Activated naive CD8-positive, alpha-beta T cell treated with anti-CD3 and anti-CD28 coated beads, Interleukin-2, amount 50 U/mL, for 16 hours (primary cell): ENCODE measurements around the gene TSPAN10.

Experiments
- DNase-seq: peaks from one replicate; pipeline ENCODE4 v3.0.0-alpha.2; 2020; ENCODE audit warnings: low read depth, low spot score

Gene TSPAN10

DNA sequence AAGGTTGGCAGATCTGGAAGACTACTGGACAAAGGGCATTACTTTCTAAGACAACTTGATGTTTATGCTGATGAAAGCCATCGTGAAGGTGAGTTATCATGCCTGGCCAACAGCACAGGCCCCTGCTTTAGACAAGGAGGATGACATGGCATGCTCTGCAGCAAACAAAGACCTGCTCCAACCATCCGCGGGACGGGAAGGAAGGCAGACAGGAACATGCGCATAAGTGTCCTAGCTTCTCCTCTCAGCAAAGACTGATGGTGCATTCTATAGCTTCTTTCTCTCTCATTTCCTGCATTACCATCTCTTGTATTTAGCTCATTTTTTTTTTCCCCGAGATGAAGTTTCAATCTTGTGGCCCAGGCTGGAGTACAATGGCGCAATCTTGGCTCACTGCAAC lies 5.5 kb upstream of the TSPAN10 start:
- DNase-seq, result no peak

DNA sequence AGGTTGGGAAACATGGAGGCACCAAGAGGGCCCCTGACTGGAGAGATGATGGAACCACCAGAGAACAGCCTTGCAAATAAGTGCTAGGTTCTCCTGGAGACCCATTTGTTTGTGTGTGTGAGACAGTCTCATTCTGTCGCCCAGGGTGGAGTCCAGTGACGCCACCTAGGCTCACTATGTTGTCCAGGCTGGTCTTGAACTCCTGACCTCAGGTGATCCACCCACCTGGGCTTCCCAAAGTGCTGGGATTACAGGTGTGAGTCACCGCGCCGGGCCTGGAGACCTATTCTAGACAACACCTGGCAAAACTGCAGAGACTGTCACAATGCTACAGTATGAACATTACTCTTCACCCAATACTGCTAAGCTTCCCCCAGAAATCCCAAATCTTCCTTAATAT lies 1.6 kb upstream of the TSPAN10 start:
- no peak for DNase-seq

DNA sequence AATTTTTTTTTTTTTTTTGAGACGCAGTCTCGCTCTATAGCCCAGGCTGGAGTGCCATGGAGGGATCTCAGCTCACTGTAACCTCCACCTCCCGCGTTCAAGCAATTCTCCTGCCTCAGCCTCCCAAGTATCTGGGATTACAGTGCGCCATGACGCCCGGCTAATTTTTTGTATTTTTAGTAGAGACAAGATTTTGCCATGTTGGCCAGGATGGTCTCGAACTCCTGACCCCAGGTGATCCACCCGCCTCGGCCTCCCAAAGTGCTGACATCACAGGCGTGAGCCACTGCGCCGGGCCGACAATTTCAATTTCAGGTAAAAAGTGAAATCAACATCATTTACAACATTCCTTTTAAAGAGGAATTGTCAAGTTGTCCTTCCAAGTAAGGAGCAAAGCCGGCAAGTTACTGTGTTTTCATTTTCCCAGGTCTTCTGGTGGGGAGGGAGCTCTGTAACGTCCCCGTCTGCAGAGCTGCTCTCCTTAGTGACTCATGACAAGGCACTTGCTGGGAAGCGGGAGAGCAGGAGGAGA lies 957 bp upstream of the TSPAN10 start:
- no peak for DNase-seq

DNA sequence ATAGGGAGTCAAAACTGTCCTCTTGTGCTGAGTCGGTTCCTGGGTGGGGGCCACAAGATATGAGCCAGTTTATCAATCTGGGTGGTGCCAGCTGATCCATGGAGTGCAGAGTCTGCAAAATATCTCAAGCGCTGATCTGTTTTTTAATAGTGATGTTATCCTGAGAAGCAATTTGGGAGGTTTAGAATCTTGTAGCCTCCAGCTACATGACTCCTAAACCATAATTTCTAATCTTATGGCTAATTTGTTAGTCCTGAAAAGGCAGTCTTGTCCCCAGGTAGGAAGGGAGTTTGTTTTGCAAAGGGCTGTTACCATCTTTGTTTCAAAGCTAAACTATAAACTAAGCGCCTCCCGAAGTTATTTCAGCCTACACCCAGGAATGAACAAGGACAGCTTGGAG lies 1.7 kb downstream of the TSPAN10 start:
- no peak for DNase-seq

DNA sequence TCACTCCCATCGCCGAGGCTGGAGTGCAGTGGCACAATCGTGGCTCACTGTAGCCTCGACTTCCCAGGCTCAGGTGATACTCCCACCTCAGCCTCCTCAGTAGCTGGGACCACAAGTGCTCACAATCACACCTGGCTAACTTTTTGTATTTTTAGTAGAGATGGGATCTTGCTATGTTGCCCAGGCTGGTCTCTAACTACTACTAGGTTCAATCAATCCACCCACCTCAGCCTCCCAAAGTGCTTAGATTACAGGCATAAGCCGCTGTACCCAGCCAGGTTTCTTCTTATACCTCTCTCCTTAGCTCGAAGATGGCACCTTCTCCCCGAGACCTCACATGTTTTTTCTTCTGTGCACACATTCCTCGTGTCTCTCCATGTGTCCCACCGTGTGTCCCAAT lies 3.0 kb downstream of the TSPAN10 start:
- DNase-seq, result no peak

DNA sequence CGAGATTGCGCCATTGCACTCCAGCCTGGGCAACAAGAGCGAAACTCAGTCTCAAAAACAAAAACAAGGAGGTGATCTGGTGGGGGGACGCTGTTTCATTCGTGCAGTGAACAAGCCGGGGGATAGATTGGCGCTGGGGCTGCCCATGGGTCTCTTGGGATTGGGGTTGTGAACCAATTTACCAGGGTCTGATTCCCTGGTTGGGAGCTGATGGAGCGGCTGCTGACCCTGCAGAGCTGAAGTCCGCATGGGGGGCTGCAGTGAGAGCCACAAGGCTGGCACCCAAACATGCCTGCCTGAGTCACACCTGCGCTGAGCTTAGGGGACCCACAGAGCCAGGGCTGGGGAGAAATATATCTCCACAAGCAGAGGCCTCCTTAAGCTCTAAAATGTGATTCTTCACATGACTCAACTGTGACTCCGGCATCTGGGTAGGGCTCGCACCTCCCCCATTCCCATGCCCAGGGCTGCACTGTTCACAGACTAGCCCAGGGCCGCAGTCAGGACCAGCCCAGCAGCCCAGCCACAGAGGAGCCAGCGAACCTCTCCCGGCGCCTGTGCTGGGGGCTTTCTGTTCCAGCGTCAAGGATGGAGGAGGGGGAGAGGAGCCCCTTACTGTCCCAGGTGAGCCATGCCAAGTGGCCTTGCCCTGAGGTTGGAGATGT lies 5.0 kb downstream of the TSPAN10 start:
- no peak for DNase-seq

DNA sequence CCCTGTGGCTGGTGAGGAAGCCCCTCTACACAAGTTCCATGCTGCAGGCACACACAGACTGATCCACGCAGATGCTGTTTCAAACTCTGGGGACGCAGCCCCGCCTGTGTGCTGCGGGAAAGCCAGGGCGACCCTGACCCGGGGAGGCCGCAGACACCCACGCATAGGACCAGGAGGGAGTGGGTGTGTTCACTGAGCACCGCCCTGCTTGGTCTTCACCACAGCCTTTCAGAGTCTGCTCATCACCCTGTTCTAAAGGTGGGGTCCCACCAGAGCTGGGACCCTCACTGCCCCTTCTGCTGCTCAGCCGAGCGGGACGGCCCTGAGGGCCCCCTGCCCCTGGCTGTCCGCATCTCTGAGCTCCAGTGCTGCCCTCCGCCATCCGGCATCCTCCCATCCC lies 7.5 kb downstream of the TSPAN10 start:
- DNase-seq, result no peak

DNA sequence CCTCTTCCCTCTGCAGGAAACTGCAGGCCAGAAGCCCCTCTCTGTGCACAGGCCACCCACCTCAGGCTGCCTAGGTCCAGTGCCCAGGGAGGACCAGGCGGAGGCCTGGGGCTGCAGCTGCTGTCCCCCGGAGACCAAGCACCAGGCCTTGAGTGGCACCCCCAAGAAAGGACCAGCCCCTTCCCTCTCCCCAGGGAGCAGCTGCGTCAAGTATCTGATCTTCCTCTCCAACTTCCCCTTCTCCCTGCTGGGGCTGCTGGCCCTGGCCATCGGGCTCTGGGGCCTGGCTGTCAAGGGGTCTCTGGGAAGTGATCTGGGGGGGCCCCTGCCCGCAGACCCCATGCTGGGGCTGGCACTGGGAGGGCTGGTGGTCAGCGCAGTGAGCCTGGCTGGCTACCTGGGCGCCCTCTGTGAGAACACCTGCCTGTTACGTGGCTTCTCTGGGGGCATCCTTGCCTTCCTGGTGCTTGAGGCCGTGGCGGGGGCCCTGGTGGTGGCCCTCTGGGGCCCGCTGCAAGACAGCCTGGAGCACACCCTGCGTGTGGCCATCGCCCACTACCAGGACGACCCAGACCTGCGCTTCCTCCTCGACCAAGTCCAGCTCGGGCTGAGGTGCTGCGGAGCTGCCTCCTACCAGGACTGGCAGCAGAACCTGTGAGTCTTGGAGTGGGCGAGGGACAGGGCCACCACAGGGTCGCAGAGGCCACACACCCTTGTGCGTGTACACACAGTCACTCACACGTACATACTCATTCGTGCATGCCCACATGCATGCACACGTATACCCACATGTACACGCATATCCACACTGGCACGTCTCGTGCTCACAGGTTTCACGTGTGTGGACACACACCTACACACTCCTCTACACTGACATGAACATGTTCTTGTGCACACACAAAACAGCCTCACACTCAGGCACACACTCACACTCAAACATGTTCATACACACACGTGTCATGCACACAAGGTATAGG lies 8.3 kb downstream of the TSPAN10 start:
- DNase-seq, result no peak

DNA sequence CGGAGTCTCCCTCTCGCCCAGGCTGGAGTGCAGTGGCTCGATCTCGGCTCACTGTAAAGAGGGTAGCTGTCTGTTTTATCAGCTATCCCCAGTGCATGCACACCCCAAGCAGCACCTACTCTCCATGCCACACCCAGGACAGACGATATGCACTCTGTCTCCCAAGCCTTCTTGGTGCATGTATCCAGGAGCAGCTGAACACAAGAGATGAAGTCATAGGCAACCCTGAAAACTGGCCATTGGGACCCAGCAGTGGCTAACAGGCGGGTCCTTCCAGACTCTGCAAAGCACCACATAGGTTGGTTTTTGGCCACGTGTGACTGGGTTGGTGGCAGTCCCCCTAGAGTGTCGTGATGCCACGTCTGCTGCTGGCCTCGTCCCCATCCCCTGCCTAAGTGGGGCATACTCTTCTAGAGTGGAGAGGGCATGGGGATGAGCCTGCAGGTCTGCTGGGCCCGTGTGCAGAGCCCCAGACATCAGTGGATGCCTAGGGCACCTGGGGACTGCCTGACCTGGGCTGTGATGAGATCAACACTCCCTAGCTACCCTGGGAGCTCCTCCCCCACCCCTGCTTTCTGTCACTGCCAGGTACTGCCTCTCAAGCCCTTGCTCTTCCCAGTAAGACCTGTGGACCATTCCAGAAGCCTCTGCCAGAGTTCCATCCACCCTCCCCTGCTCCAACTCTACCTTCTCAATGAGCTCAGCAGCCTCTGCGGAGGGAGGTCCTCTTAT lies 10.0 kb downstream of the TSPAN10 start:
- no peak for DNase-seq

DNA sequence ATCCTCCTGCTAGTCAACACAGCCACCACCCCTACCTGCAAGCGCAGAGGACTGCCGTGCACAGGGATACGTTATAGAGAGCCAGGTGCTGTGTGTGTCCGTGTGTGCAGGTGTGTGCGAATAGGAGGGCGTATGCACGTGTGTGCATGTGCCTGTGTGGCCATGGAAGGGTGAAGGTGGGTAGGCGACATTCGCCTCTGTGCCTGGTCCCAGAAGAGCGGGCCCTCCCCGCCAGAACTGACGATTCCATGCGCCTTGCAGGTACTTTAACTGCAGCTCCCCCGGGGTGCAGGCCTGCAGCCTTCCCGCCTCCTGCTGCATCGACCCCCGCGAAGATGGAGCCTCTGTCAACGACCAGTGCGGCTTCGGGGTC lies 10.6 kb downstream of the TSPAN10 start:
- DNase-seq, result no peak

DNA sequence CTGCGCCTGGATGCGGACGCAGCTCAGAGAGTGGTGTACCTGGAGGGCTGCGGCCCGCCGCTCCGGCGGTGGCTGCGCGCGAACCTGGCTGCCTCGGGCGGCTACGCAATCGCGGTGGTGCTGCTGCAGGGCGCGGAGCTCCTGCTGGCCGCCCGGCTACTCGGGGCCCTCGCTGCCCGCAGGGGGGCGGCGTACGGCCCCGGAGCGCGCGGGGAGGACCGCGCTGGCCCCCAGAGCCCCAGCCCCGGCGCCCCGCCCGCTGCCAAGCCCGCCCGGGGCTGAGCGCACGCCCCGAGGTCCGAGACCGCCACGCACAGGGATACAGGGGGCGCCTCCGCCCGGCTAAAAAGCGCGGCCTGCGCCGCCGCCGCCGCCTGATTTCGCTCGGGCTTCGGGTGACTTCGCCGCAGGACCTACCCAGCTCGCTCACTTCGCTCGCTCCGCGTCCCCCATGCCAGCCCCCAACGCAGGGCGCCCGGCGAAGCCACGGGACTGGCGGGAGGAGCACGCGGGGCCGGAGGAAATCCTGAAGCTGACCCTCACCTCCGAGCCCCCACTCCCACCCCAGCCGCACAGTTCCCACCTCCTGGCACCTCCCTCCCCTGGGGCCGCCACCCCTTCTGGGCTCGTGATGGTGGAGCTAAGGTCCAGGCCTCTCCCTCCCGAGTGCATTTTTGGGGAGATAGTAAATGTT lies 11.2 kb downstream of the TSPAN10 start:
- no peak for DNase-seq

DNA sequence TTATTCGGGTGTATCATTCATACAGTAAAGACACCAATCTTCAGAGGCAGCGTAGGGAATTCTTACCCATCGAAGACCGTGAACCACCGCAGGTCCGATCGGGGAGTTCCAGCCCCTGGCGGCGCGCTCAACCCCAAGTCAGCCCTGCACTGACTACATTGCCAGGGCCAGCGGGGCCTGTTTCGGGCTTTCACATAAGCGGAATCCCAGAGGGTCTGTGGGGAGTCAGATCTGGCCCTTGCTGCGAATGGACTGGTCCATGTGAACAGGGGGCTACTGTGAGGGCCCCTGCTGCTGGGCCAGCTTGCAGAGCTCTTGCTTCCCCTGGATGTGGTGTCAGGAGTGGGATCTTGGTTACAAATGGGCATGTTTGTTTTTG lies 11.7 kb downstream of the TSPAN10 start:
- DNase-seq, result no peak

DNA sequence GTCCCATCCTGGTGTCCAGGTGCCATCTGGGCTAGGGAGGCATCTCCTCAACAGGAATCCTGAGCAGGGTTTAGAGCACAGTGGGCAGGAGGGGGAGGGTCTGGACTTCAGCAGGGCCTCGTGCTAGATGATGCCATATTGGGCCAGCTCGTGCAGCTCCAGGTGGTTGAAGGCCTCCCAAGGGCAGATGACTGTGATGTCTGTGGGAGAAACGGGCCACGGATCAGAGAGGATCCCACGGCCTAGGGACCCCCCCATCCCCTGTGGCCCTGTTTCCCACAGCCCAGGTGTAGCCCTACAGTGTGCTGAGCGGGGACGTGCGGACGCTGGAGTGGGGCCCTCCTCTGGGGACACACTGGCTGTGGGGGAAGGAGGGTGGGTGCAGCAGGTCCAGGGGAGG lies 14.0 kb downstream of the TSPAN10 start:
- no peak for DNase-seq

DNA sequence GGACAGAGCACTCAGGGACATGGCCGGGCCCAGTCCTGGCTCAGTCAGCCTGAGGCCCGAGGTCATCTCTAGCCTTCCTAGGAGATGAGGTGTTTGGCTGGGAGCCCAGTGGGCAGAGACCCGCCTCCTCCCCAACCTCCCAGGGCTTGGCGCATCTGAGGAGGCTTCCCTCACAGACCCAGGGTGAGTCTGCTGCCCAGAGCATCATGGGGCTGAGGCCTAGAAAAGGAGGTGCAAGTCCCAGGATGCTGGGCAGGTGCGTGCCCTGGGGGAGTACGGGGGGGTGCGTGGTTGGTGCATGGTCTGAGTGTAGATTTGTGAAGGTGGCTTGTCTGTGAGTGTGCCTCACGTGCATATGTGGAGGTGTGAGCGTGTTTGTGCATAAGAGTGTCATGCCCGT lies 14.7 kb downstream of the TSPAN10 start:
- no peak for DNase-seq

DNA sequence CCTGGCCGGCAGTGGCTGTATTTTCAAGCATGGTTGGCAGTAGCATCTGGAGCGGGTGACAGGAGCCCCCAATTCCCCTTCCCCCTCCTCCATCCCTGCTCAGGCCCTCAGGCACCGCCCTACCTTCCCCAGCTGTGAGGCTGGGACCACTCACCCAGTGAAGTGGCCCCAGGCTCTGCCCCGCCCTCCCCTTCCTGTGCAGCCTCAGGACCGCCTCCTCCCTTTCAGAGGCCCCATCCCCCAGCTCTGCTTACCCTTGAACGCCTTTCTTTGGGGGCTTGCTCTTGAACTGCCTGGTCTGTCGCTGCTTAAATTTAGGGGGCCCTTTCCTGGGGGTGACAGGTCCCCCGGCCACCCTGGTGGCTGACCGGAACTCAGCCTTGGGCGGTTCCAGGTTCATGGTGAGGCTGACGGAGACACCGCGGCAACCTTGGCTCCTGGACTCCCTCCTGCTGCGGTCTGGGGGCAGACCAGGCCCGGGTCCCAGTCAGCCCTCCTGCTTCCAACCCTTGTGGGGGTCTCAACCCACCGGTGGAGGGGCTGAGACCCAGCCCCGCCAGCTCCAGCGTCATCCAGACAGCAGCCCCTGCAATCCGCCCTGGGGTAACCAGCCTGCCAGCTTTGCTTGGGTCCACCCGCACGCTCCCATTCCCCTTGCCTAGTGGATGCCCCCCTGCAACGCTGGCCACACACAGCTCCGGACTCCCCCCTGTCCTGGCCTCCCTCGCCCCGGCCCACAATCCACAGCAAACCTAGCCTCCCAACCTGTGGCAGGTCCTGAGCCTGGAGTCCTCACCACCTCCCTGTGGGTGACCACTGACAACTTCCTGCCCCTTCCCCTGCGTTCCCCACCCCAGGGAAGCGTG lies 16.1 kb downstream of the TSPAN10 start:
- no peak for DNase-seq

DNA sequence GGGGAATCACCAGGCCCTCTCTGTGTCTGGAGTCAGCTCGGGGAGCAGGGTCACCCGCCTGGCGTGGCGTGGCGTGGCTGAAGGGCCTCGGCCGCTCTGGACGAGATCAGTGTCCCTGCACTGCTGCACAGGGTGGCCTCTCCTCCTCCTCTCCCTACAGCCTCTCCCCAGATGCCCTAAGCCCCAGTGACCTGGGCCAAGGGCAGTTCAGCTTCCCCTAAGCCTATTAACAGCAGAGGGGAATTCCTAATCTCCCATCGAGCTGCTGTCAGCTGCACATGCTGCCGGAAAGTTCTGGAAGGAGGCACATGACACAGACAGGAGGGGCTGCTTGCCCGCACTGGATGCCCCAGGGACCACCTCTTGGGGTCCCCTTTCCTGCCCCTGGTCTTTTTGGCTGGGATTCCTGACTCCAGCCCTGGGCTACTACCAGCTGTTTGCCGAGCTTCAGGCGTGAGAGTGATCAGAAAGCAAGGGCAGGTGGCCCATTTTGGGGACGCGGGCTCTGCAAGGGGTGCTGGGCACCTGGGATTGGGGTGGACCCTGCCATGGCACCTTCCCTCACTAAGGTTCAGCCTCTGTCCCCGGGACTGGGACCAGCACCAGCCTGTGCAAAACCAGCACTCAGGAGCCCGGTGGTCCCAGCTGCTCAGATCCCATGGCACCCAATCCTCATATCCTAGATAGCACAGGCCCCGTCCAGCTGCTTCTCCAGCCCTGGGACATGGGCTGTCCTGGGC lies 18.6 kb downstream of the TSPAN10 start:
- no peak for DNase-seq

DNA sequence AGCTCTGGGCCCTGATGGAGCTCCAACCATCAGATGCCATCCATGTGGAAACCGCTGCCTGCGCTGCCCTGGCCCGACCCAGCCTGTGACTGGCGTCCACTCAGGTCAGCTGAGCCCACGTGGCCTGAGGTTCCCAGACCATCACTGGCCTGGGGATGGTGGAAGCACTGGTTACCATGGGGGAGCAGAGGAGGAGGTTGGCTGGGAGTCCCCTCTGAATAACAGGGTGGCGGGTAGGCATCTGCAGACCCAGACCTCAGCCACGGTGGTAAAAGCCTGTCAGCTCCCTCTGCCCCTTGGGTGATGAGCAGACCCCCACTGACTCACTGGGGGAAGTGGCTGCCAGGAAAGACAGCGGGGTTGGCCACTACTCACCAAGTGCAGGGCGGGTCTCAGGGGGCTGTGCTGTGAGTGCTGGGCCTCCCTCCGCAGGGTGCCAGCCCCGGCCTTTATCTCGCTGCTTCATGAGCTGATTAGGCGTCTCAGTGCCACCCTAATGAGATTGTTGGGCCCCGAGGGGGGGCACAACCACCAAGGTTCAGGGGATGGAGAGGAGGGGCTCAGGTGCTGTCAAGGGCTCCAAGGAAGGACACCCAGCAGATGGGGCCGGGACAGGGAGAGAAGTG lies 19.2 kb downstream of the TSPAN10 start, which contains the start of gene PDE6G:
Gene PDE6G (minus strand): TSS at position 425 of the 626 bp plus-strand sequence. CDS start 3,237 bp downstream, outside the sequence.
- DNase-seq, result no peak

DNA sequence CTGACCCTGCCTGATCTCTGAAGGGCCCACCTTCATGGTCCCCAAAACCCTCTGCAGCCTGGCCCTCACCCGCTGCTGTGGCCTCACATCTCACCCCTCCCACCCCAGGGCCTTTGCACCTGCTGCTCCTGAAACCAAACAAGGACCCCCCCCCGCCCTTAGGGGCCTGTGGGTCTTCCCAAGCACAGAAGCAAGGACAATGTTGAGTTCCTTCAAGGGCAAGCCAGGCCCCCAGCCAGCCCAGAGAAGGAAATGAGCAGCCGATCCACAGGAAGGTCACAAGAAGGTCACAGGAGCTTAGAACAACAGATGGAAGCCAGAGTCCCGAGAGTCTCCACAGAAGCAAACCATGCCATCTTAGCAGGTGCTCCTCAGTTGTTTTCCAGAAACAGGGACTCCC lies 19.8 kb downstream of the TSPAN10 start:
- DNase-seq, result no peak

DNA sequence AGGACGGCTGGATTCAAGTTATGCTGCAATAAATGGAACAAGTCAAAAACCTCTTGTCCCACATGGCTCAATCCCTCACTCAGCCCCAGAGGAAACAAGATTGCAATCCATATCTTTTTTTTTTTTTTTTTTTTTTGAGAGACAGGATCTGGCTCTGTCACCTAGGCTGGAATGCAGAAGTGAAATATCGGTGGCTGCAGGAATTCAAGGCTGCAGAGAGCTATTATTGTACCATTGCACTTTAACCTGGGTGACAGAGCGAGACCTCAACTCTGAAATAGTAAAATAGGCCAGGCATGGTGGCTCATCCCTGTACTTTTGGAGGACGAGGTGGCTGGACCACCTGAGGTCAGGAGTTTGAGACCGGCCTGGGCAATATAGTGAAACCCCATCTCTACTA lies 22.0 kb downstream of the TSPAN10 start:
- DNase-seq, result no peak
